Uterus (tissue), 2 donors: ENCODE measurements around the gene LRCH4.

ENCODE experiments used
- POLR2A ChIP-seq, 2 donors: fragments of 450-650 bp; IDR thresholded peaks; one replicate each; pipeline ENCODE4 v1.6.1; 2016; ENCODE audit warnings: antibody characterized with exemption in 2 of 2, mild to moderate bottlenecking in 1 of 2, moderate library complexity in 1 of 2
- TF ChIP-seq, protein P1 (sequence below), 4 experiments: fragments of 200-600 bp in 2 of 4; fragments of 450-650 bp in 2 of 4; sonication (generic) in 2 of 4; IDR thresholded peaks; one replicate each; pipeline ENCODE4 v1.5.1; 2016 to 2019; ENCODE audit warnings: antibody characterized with exemption in 4 of 4, mild to moderate bottlenecking in 2 of 4, moderate library complexity in 1 of 4

DNA sequence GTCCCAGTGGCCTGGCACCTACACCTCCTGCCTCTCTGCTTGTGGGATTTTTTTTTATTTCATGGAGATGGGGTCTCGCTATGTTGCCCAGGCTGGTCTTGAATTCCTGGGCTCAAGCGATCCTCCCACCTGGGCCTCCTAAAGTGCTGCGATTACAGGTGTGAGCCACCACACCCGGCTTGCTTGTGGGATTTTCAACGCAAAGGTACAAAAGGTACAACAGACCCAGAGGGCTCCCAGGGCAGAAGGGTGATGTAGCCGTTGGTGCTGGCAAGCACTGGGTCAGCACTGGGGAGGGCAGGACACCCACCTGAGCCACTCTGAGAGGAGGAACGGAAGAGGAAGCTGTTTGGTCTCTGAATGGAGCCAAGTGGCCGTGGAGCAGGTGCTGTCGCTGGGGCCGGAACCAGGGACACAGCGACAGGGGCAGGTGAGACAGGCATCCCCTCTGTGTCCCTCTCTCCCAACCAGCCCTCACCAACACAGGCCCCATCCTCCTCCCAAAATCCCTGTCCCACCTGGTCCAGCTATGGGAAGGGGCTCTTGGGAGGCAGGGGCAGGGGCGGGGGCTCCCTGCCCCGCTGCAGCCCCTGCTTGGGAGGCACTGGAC lies 9.4 kb downstream of the LRCH4 start:
- TF ChIP-seq, protein P1, sequence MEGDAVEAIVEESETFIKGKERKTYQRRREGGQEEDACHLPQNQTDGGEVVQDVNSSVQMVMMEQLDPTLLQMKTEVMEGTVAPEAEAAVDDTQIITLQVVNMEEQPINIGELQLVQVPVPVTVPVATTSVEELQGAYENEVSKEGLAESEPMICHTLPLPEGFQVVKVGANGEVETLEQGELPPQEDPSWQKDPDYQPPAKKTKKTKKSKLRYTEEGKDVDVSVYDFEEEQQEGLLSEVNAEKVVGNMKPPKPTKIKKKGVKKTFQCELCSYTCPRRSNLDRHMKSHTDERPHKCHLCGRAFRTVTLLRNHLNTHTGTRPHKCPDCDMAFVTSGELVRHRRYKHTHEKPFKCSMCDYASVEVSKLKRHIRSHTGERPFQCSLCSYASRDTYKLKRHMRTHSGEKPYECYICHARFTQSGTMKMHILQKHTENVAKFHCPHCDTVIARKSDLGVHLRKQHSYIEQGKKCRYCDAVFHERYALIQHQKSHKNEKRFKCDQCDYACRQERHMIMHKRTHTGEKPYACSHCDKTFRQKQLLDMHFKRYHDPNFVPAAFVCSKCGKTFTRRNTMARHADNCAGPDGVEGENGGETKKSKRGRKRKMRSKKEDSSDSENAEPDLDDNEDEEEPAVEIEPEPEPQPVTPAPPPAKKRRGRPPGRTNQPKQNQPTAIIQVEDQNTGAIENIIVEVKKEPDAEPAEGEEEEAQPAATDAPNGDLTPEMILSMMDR (IDR thresholded peaks at IDR 0.05): no peak
- no peak for TF ChIP-seq POLR2A (IDR thresholded peaks at IDR 0.05)
